DMS153 (cell line): ENCODE measurements around the gene WDFY4.

ENCODE experiments used
- DNase-seq: peaks from one replicate; lab custom pipeline; 2025; lab: John Stamatoyannopoulos, UW

WDFY4 gene

GRCh38 chr10:48910548-48910947 lies 225.9 kb downstream of the WDFY4 start:
- no peak for DNase-seq

GRCh38 chr10:48913674-48914073 lies 229.0 kb downstream of the WDFY4 start:
- no peak for DNase-seq

- DNase-seq: no peak
Measured at GRCh38 chr10:48923748-48924147, 239.1 kb downstream of the WDFY4 start.

DNA sequence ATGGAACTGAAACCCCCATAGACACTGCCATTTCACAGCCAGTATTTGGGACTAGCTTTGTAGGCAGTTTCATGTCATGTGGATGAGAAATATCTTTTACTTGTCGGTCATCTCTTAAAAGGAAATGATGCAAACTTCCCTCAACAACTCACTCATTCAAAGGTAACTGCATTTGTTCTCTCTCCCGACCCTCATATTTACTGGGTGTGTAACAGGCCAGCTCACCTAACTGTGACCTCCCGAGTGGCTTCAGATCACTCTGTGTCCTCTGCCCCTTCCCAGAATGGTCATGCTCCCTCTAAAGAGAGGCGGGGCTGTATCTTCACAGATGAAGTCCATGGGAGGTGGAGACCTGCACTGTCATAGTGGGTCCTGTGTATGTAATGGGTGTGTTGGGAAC lies 240.3 kb downstream of the WDFY4 start:
- no peak for DNase-seq

GRCh38 chr10:48926255-48926654 lies 241.6 kb downstream of the WDFY4 start:
- DNase-seq: no peak

DNA sequence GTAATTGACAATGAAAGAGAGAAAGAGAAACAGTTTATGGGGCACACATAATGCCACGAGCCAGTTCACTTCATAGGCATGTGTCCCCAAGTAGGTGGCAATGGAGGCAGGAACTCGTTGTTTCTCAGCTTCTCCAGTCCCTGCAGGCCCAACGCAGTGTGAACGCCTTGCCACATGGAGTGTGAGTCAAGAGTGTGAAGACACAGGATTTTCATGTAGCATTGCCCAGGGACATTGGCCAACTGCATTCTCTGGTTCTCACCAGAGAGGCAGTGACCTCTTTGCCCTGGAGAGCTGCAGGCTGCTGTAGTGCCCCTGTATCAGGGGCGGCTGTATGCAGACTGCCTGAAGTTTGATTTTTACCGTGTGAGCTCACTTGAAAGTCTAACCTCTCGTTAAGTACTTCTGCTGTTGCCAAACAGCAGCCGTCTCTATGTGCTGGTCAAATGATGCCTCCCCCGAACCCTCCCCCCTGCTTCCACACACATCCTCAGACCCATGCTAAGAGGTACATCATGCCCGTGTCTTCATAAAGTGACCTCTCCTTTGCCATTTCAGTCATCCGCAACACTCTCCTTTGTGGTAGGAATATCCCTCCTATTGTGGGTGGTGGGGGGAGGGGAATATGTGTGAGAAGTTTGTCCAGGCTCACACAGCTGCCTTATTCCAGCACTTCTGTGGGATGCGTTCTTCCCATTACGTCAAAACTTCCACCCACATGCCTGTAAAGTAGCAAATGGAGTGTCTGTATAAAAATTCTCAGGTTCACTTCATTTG lies 242.3 kb downstream of the WDFY4 start:
- DNase-seq: no peak

GRCh38 chr10:48929413-48929990 lies 244.8 kb downstream of the WDFY4 start:
- no peak for DNase-seq

DNA sequence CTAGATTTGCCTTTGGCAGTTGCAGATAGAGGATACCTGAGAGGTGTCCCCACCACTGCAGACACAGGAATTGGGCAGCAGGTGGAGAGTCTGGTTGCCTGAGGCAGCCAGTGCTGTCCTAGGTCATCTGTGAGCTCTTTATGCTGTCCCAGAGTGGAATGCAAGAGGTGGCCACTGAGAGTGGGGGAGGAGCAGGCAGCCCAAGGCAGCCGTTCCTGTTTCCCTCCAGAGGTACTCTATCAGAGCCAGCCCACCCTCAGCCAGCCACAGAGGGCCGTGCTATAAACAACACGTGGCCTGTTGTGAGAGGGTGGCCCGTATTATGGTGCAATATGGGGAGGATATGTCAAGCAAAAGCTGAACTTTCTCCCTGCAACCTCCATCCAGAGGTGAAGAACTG lies 246.5 kb downstream of the WDFY4 start:
- DNase-seq: no peak

DNA sequence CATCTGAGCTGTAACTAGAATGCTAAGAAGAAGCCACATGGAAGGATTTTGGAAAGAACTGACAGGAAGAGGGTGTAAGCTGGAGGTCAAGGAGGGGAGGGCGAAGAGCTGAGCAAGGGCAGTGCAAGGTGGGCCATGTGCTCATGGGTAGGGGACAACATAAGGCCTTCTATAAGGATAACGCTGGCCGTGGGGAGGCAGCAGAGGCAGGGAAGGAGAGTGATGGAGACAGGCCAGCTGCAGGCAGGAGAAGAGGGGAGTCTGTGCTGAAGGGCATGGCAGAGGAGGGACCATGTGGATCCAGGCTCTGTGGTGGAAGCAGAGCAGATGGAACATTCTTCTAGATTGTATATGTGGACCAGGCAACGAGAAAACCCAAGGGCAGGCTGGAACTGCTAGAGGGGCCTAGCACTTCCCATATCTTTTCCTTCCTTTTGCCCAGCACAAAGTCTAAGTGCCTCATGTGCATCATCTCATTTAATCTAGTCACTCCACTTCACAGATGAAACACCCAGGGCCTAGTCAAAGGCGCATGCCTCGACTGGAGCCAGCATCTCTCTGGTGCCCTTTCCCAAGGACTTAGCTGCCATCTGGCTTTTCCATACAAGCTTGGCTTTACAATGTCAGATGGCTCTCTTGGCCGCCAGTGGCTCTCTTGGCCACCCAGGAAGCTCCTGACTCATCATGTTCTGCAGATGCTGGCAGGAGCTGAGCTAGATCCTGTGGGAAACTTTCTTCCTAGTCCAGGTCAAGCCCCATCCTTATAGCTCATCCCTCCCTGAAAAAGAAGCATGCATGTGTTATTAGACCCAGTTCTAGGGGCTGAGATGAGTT lies 248.4 kb downstream of the WDFY4 start:
- no peak for DNase-seq

DNA sequence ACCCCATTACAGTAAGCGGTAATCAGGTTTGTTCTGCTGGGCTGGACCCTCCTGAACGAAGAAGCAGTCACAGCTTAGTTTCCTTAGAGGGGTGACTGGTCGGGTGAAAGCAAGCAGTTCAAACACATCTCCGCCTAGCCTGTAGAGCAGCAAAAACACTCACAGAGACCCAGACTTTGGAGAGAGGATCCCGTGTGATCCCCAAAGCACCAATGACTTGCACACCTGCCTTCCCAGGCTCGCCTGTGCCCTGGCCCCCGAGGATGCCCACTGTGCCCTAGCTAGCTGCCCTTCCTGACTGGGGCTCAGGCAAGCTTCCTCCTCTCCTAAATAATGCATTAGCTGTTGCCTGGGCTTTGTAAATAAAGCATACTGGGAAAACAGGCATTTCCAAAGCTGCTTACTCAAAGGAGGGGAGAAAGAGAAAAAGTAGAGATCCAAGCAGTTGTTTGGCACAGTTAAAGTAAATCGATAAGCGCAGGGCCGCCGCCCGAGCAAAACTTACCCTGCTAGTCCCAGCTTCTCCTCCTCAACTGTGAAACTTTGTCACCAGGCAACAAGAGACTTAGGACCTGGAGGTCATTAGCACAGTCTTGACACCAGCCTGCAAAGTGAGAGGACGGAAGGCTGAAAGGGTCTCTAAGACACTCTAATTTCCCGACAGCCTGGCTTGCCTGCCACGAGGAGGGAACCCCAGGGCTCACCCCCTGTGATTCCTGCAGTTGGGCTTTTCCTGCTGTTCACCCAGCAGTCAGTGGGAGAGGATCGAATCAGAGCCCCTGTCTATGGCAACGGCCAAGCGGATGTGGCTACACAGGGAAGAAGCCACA lies 250.2 kb downstream of the WDFY4 start:
- DNase-seq: no peak

- DNase-seq: no peak
Measured at GRCh38 chr10:48935577-48935976, 250.9 kb downstream of the WDFY4 start.

GRCh38 chr10:48937796-48938195 lies 253.1 kb downstream of the WDFY4 start:
- DNase-seq: no peak

- no peak for DNase-seq
Measured at GRCh38 chr10:48938281-48938680, 253.6 kb downstream of the WDFY4 start.

DNA sequence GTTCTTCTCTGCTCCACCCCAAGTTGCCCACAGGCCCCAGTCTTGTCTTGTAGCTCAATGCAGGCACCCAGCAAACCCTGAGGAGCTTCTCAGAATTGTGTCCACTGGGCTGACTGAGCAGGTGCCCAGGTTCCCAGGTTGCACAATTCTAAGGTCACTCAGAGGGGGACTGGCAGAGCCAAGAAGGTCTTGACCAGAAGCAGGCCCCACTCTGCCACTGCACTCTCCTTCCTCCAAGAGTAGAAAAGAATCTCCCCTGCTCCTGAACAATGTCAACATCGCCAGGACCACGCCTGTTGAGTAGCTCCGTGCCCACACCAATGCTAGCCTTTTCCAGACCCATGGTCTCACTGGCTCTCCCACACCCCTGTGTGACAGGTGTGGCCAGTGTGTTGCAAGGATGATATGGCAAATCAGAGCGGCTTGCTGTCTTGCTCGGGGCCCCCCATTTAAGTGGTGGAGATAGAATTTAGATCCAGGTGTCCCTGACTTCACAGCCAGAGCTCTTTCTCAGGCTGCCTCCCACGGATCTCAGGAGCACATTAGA lies 254.4 kb downstream of the WDFY4 start:
- no peak for DNase-seq

DNA sequence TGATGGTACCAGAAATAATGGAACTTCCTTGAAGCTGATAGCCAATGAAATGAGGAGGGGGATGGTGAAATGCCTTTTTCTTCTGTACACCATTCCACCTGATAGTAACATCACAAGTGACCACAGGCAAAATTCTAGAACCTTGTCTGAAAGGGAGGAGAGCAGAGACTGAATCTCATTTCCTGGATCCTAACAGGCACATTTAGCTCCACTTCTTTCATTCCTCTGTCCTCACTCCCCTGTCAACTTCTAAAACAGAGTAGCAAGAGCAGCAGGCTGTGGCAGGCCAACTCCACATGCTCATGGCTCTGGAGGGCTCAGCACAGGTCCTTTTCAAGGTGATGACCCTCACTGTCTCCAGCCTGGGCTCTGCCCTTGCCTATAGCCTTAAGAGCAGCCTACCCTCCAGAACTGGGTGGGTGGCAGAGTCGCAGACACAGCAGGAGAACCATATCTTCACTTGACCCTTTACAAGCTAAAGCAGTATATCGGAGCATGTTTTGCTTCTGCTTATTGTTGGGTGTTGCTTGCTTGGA lies 255.2 kb downstream of the WDFY4 start, which contains the start of gene LRRC18:
Gene LRRC18, minus strand, starts transcription at position 51 of the 536 bp plus-strand sequence. CDS start 25,685 bp downstream, outside the sequence.
- no peak for DNase-seq

DNA sequence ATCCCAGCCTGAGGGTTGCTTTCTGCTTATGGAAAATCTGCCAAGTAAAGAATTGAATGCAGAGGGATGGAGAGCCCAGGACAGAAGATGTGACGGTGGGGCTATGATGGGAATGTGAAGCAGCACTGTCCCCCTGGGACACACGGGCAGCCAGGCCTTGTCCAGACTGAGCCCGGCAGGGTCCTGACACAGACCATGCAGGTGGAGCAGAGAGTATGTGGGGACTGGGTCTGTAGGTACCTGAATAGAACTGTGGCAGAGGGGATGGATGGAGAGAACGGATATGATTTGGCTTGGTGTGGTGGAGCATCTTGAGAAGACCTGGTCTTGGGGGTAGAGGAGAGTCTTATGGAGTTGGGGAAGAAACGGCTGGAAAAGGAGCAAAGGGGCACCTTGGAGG lies 255.7 kb downstream of the WDFY4 start:
- DNase-seq: no peak

GRCh38 chr10:48940958-48941357 lies 256.3 kb downstream of the WDFY4 start:
- no peak for DNase-seq

DNA sequence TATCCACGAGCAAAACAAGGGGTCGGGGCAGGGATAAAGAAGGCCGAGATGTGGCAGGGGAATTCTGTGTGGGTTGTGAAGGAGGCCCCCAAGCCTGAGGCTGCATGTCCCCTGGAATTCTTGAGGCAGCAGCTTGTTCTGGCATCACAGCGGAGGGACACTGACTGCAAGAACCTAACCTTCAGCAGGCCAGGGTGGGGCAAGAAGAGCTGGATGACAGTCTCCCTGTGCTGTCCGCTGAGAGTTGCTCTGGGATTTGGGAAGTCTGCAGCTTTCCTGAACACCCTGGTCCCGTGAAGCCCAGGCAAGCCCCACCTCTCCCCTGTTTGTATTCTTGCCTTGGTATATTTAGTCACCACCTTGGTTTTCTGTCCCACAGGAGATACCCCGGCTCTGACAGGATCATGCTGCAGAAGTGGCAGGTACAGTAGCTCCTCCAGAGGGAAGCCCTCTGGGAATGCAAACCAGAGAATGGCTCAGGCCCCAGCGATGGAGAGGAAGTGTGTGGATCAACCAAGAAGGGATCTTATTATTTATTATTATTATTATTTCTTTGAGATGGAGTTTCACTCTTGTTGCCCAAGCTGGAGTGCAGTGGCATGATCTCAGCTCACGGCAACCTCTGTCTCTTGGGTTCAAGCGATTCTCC lies 256.9 kb downstream of the WDFY4 start:
- no peak for DNase-seq

- no peak for DNase-seq
Measured at GRCh38 chr10:48943096-48943495, 258.4 kb downstream of the WDFY4 start.

GRCh38 chr10:48944171-48944570 lies 259.5 kb downstream of the WDFY4 start:
- DNase-seq: no peak
